ENCODE data around the gene TERB2. TPM values are rescaled to one million over a fixed set of nuclear protein-coding genes. Genes with fewer than 3 reads are reported as not detected.
"Not testable (repeated sequence)": the region's sequence is repeated elsewhere in the genome, so short reads cannot be mapped to it uniquely, and the experiment has no call there.

The TERB2 gene
- total RNA-seq, 2 donors from 2014 or later = not detected

- Histone ChIP-seq H3K27ac (no peak overlapping the region), H3K4me3 (no peak overlapping the region), H3K27me3 (replicated peaks; ENCODE audit: insufficient read depth) (no peaks in the 10 kb centered on the region), H3K9me3 (no peaks in the 10 kb centered on the region), H3K36me3 (no peaks in the 10 kb centered on the region), H3K4me1 (ENCODE audit: control insufficient read depth in 1 of 2, low read depth in 2 of 2) (no peaks in the 10 kb centered on the region)
- ATAC-seq (ENCODE audit: insufficient number of reproducible peaks, low FRiP score, low read depth) (no peak), DNase-seq (ENCODE audit: low spot score) (no peak)
- TF ChIP-seq CTCF (IDR thresholded peaks at IDR 0.05) = no peak
These were observed 12.0 kb downstream of the TERB2 start for GRCh38 chr15:44968475-44968874.

- Histone ChIP-seq H3K4me1 (ENCODE audit: control insufficient read depth in 1 of 2, low read depth in 2 of 2) (no peaks in the 10 kb centered on the region), H3K36me3 (no peaks in the 10 kb centered on the region), H3K4me3 (no peak overlapping the region), H3K9me3 (no peaks in the 10 kb centered on the region), H3K27me3 (replicated peaks; ENCODE audit: insufficient read depth) (no peaks in the 10 kb centered on the region), H3K27ac (no peak overlapping the region)
- ATAC-seq (ENCODE audit: insufficient number of reproducible peaks, low FRiP score, low read depth) = no peak
- DNase-seq (ENCODE audit: low spot score) = no peak
- no peak for TF ChIP-seq CTCF (IDR thresholded peaks at IDR 0.05)
These were observed 14.5 kb downstream of the TERB2 start for GRCh38 chr15:44971036-44971435.

GRCh38 chr15:44976183-44976582 is 19.7 kb downstream of the TERB2 start:
- H3K4me3 ChIP-seq; H3K27ac ChIP-seq; H3K9me3 ChIP-seq; DNase-seq (ENCODE audit: low spot score); ATAC-seq (ENCODE audit: insufficient number of reproducible peaks, low FRiP score, low read depth); H3K27me3 ChIP-seq (replicated peaks; ENCODE audit: insufficient read depth); H3K4me1 ChIP-seq (ENCODE audit: control insufficient read depth in 1 of 2, low read depth in 2 of 2); H3K36me3 ChIP-seq: not testable (repeated sequence)

- not testable (repeated sequence) for H3K36me3 ChIP-seq; H3K27ac ChIP-seq; H3K4me1 ChIP-seq (ENCODE audit: control insufficient read depth in 1 of 2, low read depth in 2 of 2); DNase-seq (ENCODE audit: low spot score); H3K9me3 ChIP-seq; H3K4me3 ChIP-seq; ATAC-seq (ENCODE audit: insufficient number of reproducible peaks, low FRiP score, low read depth); H3K27me3 ChIP-seq (replicated peaks; ENCODE audit: insufficient read depth)
These were observed 21.3 kb downstream of the TERB2 start for GRCh38 chr15:44977781-44978180.

- not testable (repeated sequence) for H3K4me1 ChIP-seq (ENCODE audit: control insufficient read depth in 1 of 2, low read depth in 2 of 2); H3K27ac ChIP-seq; ATAC-seq (ENCODE audit: insufficient number of reproducible peaks, low FRiP score, low read depth); DNase-seq (ENCODE audit: low spot score); H3K4me3 ChIP-seq; H3K27me3 ChIP-seq (replicated peaks; ENCODE audit: insufficient read depth); H3K9me3 ChIP-seq; H3K36me3 ChIP-seq
These were observed 23.3 kb downstream of the TERB2 start for GRCh38 chr15:44979617-44980339.

GRCh38 chr15:44984144-44984543 is 27.7 kb downstream of the TERB2 start:
- ATAC-seq (ENCODE audit: insufficient number of reproducible peaks, low FRiP score, low read depth); H3K27ac ChIP-seq; H3K4me1 ChIP-seq (ENCODE audit: control insufficient read depth in 1 of 2, low read depth in 2 of 2); DNase-seq (ENCODE audit: low spot score); H3K27me3 ChIP-seq (replicated peaks; ENCODE audit: insufficient read depth); H3K9me3 ChIP-seq; H3K36me3 ChIP-seq; H3K4me3 ChIP-seq: not testable (repeated sequence)

- not testable (repeated sequence) for H3K27ac ChIP-seq; H3K27me3 ChIP-seq (replicated peaks; ENCODE audit: insufficient read depth); H3K4me1 ChIP-seq (ENCODE audit: control insufficient read depth in 1 of 2, low read depth in 2 of 2); H3K4me3 ChIP-seq; H3K36me3 ChIP-seq; H3K9me3 ChIP-seq; ATAC-seq (ENCODE audit: insufficient number of reproducible peaks, low FRiP score, low read depth); DNase-seq (ENCODE audit: low spot score)
These were observed 30.0 kb downstream of the TERB2 start for GRCh38 chr15:44986346-44987055.

- H3K36me3 ChIP-seq; DNase-seq (ENCODE audit: low spot score); ATAC-seq (ENCODE audit: insufficient number of reproducible peaks, low FRiP score, low read depth); H3K27me3 ChIP-seq (replicated peaks; ENCODE audit: insufficient read depth); H3K9me3 ChIP-seq; H3K27ac ChIP-seq; H3K4me1 ChIP-seq (ENCODE audit: control insufficient read depth in 1 of 2, low read depth in 2 of 2); H3K4me3 ChIP-seq: not testable (repeated sequence)
These were observed 31.2 kb downstream of the TERB2 start for GRCh38 chr15:44987711-44988110.

GRCh38 chr15:44988184-44988869 is 31.8 kb downstream of the TERB2 start:
- H3K9me3 ChIP-seq; H3K4me3 ChIP-seq; H3K4me1 ChIP-seq (ENCODE audit: control insufficient read depth in 1 of 2, low read depth in 2 of 2); DNase-seq (ENCODE audit: low spot score); ATAC-seq (ENCODE audit: insufficient number of reproducible peaks, low FRiP score, low read depth); H3K27me3 ChIP-seq (replicated peaks; ENCODE audit: insufficient read depth); H3K36me3 ChIP-seq; H3K27ac ChIP-seq: not testable (repeated sequence)

- H3K4me1 ChIP-seq (ENCODE audit: control insufficient read depth in 1 of 2, low read depth in 2 of 2); H3K27ac ChIP-seq; DNase-seq (ENCODE audit: low spot score); H3K4me3 ChIP-seq; ATAC-seq (ENCODE audit: insufficient number of reproducible peaks, low FRiP score, low read depth); H3K27me3 ChIP-seq (replicated peaks; ENCODE audit: insufficient read depth); H3K36me3 ChIP-seq; H3K9me3 ChIP-seq: not testable (repeated sequence)
These were observed 32.4 kb downstream of the TERB2 start for GRCh38 chr15:44988870-44989219.
